Left renal pelvis (tissue), 4 donors: ENCODE measurements around the gene EIF4E1B. TPM values are rescaled to one million over a fixed set of nuclear protein-coding genes. Genes with fewer than 3 reads are reported as not detected.
"Not testable (repeated sequence)": the region's sequence is repeated elsewhere in the genome, so short reads cannot be mapped to it uniquely, and the experiment has no call there.

Experiments used
- DNase-seq, 4 donors: peaks; one replicate each; pipeline ENCODE4 v3.0.0-alpha.2; 2013; ENCODE audit warnings: low read depth in 4 of 4, low spot score in 3 of 4
- polyA plus RNA-seq, 4 donors: library from polyadenylated mRNA; unstranded; fragments of 120-200 nt; gene quantifications; one replicate each; pipeline ENCODE4 v1.2.1, GENCODE V29; 2013; ENCODE audit not compliant: insufficient read length in 4 of 4

Gene EIF4E1B
- not detected for polyA plus RNA-seq

DNA sequence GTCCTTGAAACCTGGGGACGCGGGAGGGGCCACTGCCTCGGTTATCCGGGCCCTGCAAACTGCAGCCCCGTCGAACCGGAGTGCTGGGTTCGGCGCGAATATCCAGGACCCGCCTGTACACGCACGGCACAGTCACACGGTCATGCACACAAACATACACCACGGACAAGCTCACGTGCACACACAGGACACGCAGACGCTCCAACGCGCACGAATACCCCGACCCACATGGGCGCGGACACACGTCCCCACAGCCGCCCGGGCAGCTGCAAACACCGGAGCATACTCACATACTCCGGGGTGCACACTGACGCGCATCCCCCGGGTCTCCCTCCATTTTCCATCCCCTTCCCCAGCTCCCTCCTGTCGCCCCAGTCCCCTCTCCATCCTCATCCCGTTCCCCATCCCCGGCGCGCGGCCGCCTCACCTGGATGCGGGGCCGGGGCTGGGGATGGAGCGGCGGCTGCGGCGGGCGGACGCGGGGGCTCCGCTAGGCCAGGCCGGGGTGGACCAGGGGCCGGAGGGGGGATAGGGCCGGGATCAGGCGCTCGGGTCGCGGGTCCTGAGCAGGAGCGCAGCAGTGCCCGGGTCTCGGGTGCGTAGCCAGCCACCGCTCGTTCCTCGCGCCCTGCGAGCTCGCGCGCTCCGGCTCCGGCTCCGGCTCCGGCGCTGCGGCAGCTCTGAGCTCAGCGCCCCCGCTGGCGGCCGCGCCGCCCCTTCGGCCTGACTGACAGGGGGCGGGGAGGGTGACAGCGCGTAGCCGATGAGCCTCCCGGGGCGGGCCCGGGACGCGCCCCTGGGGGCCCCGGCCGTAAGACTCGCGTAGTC is at the start of gene EIF4E1B, which contains the start of gene SNCB:
Gene EIF4E1B (plus strand): TSS at position 823 of the 828 bp plus-strand sequence. CDS start 12,113 bp downstream, outside the sequence.
Gene SNCB (minus strand): TSS at position 682 of the 828 bp plus-strand sequence. CDS start 880 bp downstream, outside the sequence.
- peak in 1 of 4 donors; percentile 33 for DNase-seq

GRCh38 chr5:176581361-176581760 is 49.1 kb upstream of the EIF4E1B start:
- DNase-seq, result no peak

DNA sequence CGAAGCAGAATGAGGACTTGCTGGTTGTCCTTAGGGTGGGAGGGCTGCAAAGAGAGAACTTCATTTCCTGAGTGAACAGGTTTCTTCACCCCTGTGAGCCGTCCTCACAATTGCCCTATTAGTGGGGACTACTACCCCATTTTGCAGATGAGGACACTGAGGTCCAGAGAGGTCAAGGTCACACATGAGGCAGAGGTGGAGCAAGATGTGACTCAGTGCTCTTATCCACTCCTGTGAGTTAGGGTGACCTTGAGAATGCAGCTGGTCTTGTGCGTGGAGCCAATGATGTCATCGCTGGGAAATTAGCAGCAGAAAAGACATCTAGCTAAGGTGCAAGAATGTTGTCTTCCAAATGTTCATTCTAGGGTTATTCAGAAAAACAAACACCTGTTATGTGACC is 47.4 kb upstream of the EIF4E1B start:
- no peak for DNase-seq

DNA sequence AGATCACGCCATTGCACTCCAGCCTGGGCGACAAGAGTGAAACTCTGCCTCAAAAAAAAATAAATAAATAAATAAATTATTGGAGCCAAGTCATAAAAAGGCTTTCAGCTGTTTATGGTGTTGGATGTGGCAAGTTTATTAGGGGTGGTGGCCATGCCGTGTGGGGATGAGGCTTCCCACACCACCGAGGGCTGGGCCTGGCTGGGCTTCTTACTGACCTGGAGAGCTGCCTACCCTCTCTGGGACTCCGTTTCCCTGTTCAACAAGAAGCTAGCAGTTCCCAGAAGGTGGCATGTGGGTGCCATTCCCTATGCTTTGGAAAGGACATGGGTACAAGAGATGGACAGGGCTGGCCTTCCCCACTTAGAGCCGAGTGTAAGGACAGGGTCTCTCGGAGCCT is 43.1 kb upstream of the EIF4E1B start:
- DNase-seq, result no peak

DNA sequence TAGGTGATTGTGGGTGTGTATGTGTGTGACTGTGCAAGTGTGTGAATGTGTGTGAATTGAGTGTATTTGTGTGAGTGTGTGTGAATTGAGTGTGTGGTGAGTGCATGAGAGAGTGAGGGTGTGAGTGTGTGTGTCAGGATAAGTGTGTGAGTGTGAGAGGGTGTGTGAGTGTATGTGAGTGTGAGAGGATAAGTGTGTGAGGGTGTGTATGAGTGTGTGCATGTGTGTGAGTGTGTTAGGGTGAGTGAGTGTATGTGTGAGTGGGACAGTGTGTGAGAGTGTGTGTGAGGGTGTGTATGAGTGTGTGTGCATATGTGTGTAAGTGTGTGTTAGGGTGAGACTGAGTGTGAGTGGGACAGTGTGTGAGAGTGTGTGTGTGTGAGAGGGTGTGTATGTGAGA is 42.2 kb upstream of the EIF4E1B start:
- DNase-seq, result no peak

GRCh38 chr5:176589039-176589769 is 41.3 kb upstream of the EIF4E1B start:
- DNase-seq, result no peak

- DNase-seq, result no peak
These were observed 40.3 kb upstream of the EIF4E1B start for GRCh38 chr5:176590035-176590717.

- not testable (repeated sequence) for DNase-seq
These were observed 38.8 kb upstream of the EIF4E1B start for GRCh38 chr5:176591667-176592066.

- DNase-seq, result no peak
These were observed 37.9 kb upstream of the EIF4E1B start for GRCh38 chr5:176592573-176592972.

- DNase-seq, result no peak
These were observed 37.1 kb upstream of the EIF4E1B start for GRCh38 chr5:176593273-176593869.

DNA sequence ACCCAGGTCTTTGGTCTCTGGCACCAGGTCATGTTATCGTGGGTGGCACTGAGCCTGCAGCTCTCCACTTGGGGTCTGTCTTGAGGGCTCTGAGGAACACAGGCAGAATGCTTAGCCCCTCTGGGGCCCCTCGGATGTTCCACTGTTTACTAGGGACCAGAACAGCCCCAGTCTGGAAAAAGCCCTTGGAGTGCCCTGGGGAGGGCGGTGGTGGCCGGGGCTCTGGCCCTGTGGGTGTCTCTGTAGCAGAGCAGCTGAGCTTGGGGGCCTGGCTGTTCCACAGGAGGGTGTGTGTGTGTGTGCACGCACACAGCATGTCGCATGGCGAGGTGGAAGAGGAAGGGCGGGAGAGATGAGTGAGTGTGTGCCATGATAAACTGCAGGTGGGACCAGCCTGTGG is 35.9 kb upstream of the EIF4E1B start:
- DNase-seq, result no peak

DNA sequence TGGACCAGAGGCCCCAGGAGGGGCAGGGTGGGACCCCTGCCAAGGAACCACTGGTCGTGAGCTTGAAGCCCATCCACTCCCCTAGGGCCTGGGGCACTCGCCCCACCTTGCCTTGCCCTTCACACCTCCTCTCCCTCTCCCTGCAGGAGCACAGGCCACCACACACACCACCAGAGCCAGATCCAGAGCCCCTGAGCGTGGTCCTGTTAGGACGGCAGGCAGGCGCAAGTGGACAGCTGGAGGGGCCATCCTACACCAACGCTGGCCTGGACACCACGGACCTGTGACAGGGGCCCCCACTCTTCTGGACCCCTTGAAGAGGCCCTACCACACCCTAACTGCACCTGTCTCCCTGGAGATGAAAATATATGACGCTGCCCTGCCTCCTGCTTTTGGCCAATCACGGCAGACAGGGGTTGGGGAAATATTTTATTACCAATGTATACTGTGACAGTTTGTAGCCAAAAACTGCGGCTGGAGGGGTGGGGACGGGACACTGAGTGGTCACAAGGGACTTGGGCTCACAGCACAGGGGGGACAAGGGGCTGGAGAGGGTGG is 35.0 kb upstream of the EIF4E1B start:
- no peak for DNase-seq

DNA sequence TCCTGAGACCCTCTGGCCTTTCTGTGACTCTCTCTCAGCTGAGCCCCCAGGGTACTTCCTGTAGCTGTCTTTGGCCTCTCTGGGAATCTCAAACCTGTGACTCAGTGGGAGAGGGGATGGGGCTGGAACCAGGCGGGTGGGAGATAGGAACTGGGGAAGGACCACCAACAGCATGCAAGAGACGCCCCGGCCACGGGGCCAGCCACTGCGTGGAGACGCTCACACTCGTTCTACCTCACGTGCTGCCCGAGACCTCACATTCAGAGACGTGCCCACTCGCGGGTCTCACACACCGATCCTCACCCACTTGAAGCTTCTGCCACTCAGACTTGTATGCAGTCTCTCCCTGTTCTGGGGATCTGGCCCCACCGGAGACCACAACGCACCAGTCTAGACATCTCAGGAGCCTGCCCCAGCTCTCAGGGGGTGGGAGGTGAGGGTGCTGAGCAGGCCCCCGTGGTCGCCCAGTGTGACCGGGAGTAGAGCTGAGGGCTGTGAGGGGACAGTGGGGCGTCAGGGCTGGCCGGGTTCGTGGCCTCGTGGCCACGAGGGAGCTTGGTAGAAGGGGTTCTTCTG is 34.3 kb upstream of the EIF4E1B start:
- no peak for DNase-seq

DNA sequence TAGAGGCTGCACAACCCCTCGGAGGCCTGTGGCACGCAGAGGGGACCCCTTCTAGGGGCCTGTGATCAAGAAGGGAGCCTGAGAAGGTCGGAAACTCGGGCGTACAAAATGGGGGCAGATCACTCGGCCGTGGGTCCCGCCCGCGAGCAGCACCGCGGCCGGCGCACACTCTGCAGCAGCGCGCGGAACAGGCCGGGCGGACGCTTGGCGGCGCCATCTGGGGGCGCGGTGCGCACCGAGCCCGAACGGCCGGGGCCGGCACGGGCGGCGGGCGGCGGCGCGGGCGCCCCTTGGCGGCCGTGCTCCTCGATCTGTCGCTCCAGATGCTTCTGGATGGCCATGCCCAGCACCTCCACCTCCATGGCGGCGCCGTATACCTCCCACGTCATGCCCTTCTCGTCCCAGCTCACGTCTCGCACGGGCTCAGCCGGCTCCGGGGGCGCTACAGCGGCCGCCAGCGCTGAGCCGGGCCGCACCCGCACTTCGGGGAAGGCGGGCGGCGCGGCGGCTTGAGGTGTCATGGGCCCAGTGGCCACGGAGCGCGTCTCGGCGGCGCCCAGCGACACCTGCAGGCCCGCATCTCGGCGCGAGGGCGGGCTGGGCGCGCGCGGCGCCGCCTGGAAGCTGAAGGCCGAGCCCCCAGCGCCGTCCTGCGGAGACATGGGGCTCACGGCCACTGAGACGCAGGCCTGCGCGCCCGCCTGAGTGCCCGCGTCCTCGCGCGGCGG is 33.6 kb upstream of the EIF4E1B start:
- DNase-seq, result no peak

- DNase-seq, result no peak
These were observed 32.8 kb upstream of the EIF4E1B start for GRCh38 chr5:176597417-176598389.

GRCh38 chr5:176599749-176600430 is 30.6 kb upstream of the EIF4E1B start:
- DNase-seq, result not testable (repeated sequence)

GRCh38 chr5:176601901-176602482 is 28.5 kb upstream of the EIF4E1B start:
- DNase-seq, result no peak
